HepG2 (cell line): ENCODE data around the gene MAPRE3. TPM values are rescaled to one million over a fixed set of nuclear protein-coding genes. Genes with fewer than 3 reads are reported as not detected.

Experiments
- ATAC-seq: fragments of 200-7000 bp; cut with Tn5 transposase; 3 replicates; pipeline ENCODE4 v1.9.1; 2020; ENCODE audit warnings: mild to moderate bottlenecking, moderate library complexity
- BruUV-seq: library from RNA; stranded (reverse); fragments of 400-500 nt; replicated peaks from 2 replicates; lab custom pipeline; 2021; lab: Mats Ljungman, UMichigan
- CTCF ChIA-PET: fragments of 300-600 bp; formaldehyde crosslinking; extraction: SDS; loops from one replicate; lab custom pipeline; 2021; ENCODE audit warnings: low total read pairs, inconsistent platforms, low intra/inter-chr PET ratio; lab: Yijun Ruan, JAX
- POLR2A ChIA-PET: fragments of 350-600 bp; sonication (Branson Sonifier 250); formaldehyde crosslinking; loops from one replicate; lab custom pipeline; 2020; ENCODE audit warnings: antibody characterized with exemption, inconsistent platforms; lab: Yijun Ruan, JAX
- DNase-seq: peaks from one replicate; pipeline ENCODE4 v3.0.0-alpha.2; 2015; ENCODE audit warnings: low spot score
- FAIRE-seq: peaks from 3 replicates; lab custom pipeline; 2011; peaks lifted over from hg19 to GRCh38; lab: Jason Lieb, UNC
- H2AFZ ChIP-seq: one replicate; pipeline ENCODE4 v1.6.1; 2011; ENCODE audit warnings: low read length, inconsistent platforms
- H3K27ac ChIP-seq: fragments of 300-600 bp; 3 replicates; pipeline ENCODE4 v1.8.0; 2011; ENCODE audit warnings: mixed run types, mild to moderate bottlenecking, mixed read lengths, low read length, inconsistent platforms; ENCODE audit not compliant: insufficient read depth; ENCODE audit errors: extremely low read length
- H3K27me3 ChIP-seq, 2 experiments: fragments of 200-600 bp in 1 of 2; 2 replicates in 1 of 2; 3 replicates in 1 of 2; pipeline versions ENCODE4 v1.6.0 to v1.8.0; 2011; ENCODE audit warnings: low read length in 2 of 2, mild to moderate bottlenecking in 2 of 2, moderate library complexity in 2 of 2, inconsistent platforms in 1 of 2; ENCODE audit not compliant: insufficient read depth in 2 of 2, control insufficient read depth in 1 of 2
- H3K36me3 ChIP-seq, 2 experiments: fragments of 200-600 bp in 1 of 2; replicated peaks in 1 of 2; 2 replicates in 1 of 2; 3 replicates in 1 of 2; pipeline versions ENCODE4 v1.5.1 to v1.8.0; 2011; ENCODE audit warnings: low read length in 2 of 2, inconsistent platforms in 1 of 2; ENCODE audit not compliant: insufficient read depth in 2 of 2, control insufficient read depth in 1 of 2
- H3K4me1 ChIP-seq: 2 replicates; pipeline ENCODE4 v1.5.1; 2012; ENCODE audit warnings: low read length, inconsistent platforms; ENCODE audit not compliant: insufficient read depth
- H3K4me2 ChIP-seq: 2 replicates; pipeline ENCODE4 v1.6.0; 2011; ENCODE audit warnings: low read depth, low read length, inconsistent platforms
- H3K4me3 ChIP-seq, 3 experiments: fragments of 200-600 bp in 1 of 3; sonication (generic), shearing (Covaris generic) in 1 of 3; replicated peaks in 1 of 3; 2 replicates each; pipeline ENCODE4 v1.5.1; 2011 to 2016; ENCODE audit warnings: low read length in 3 of 3, inconsistent platforms in 2 of 3, low read depth in 2 of 3, mild to moderate bottlenecking in 2 of 3, control low read depth in 1 of 3, mixed read lengths in 1 of 3; ENCODE audit not compliant: insufficient read depth in 1 of 3
- H3K79me2 ChIP-seq: one replicate; pipeline ENCODE4 v1.6.1; 2011; ENCODE audit warnings: low read length, inconsistent platforms; ENCODE audit not compliant: insufficient read depth
- H3K9ac ChIP-seq: 2 replicates; pipeline ENCODE4 v1.6.0; 2011; ENCODE audit warnings: mild to moderate bottlenecking, low read depth, low read length, inconsistent platforms; ENCODE audit not compliant: insufficient read depth
- H3K9me3 ChIP-seq: 2 replicates; pipeline ENCODE4 v1.5.1; 2012; ENCODE audit warnings: mild to moderate bottlenecking, low read length
- H4K20me1 ChIP-seq: 2 replicates; pipeline ENCODE4 v1.6.0; 2011; ENCODE audit warnings: inconsistent platforms, mild to moderate bottlenecking, low read length, moderate library complexity; ENCODE audit not compliant: insufficient read depth
- ASH2L ChIP-seq: fragments of 300-600, 200-600 bp; sonication (generic); IDR thresholded peaks from 2 replicates; pipeline ENCODE4 v1.7.0; 2017; ENCODE audit warnings: low read depth, mild to moderate bottlenecking, moderate library complexity, mixed read lengths, low read length; ENCODE audit not compliant: insufficient read length
- CEBPZ ChIP-seq: IDR thresholded peaks from 2 replicates; pipeline ENCODE4 v1.6.1; 2012; ENCODE audit warnings: low read length, improper control_type of control experiment
- KDM3A ChIP-seq: IDR thresholded peaks from 2 replicates; pipeline ENCODE4 v1.6.1; 2018; ENCODE audit warnings: low read depth, missing compliant biosample characterization
- RNF219 ChIP-seq: sonication (generic); formaldehyde crosslinking; IDR thresholded peaks from 2 replicates; pipeline ENCODE4 v1.5.0; 2020; ENCODE audit warnings: mild to moderate bottlenecking, missing genetic modification reagents
- SYNCRIP ChIP-seq: fragments of 200-400 bp; formaldehyde crosslinking; IDR thresholded peaks from 2 replicates; pipeline ENCODE4 v1.6.1; 2018; ENCODE audit warnings: mild to moderate bottlenecking, low read depth, low read length; ENCODE audit not compliant: insufficient read depth
- TSC22D2 ChIP-seq: sonication (generic); formaldehyde crosslinking; IDR thresholded peaks from 2 replicates; pipeline ENCODE4 v1.5.1; 2020; ENCODE audit warnings: missing genetic modification reagents, mild to moderate bottlenecking, borderline replicate concordance
- ZBTB40 ChIP-seq, 2 experiments: fragments of 450-650 bp in 1 of 2; sonication (generic) in 1 of 2; formaldehyde crosslinking in 1 of 2; IDR thresholded peaks; 2 replicates each; pipeline versions ENCODE4 v1.6.1 to v1.8.0; 2016 to 2022; ENCODE audit warnings: antibody characterized with exemption in 1 of 2, mild to moderate bottlenecking in 1 of 2, missing genetic modification reagents in 1 of 2
- WGBS: methylation state at CpG from one replicate; pipeline ENCODE4 v1.1.6; 2017; ENCODE audit warnings: low lambda C conversion rate; 5-methylcytosine and 5-hydroxymethylcytosine counted together
- in situ Hi-C: cut with HindIII; loops from 2 replicates; pipeline ENCODE4 v1.10.0; 2017; ENCODE audit warnings: low pct_unique_long_range_greater_than_20kb; ENCODE audit not compliant: extremely low pct_ligation_motif_present
- intact Hi-C: fragments of 100-400 bp; cut with micrococcal nuclease; formaldehyde crosslinking; loops from one replicate; pipeline ENCODE4 v1.10.0; 2022; ENCODE audit not compliant: unreplicated experiment
- polyA plus RNA-seq, 8 experiments: library from polyadenylated mRNA; depleted of rRNA in 3 of 8; stranded (reverse) in 7 of 8; unstranded in 1 of 8; fragments of >200 nt; fragmentation: Illumina TruSeq in 4 of 8; extraction: Trizol in 4 of 8; gene quantifications; 2 replicates each; pipeline versions ENCODE4 v1.2.1 to v1.2.3, GENCODE V29; 2011 to 2016; ENCODE audit warnings: low read depth in 4 of 8, missing spikeins in 1 of 8, mixed read lengths in 1 of 8; ENCODE audit not compliant: insufficient read depth in 1 of 8
- total RNA-seq, 5 experiments: library from RNA; depleted of rRNA; stranded (reverse); fragments of >200 nt; fragmentation: Illumina TruSeq; extraction: Trizol; gene quantifications; 2 replicates each; pipeline ENCODE4 v1.2.3, GENCODE V29; 2016; ENCODE audit warnings: low read depth in 1 of 5

The MAPRE3 gene
- total and polyA plus RNA-seq, 2 of the 13 experiments (the other 11 are each of a cell fraction or from before 2014, with no cell fraction given) = 0.31 to 0.91 TPM

- Histone ChIP-seq H3K9me3 (no peaks in the 10 kb centered on the region), H3K27ac (peak overlapping the region; percentile 72), H3K79me2 (peaks cover 49% of the 10 kb centered on the region), H3K36me3 (peaks cover 32 to 40% of the 10 kb centered on the region in 2 experiments), H3K4me3 (peak overlapping the region; percentile 82 to 97 (median 97)), H3K9ac (peak overlapping the region; percentile 97), H3K4me1 (peaks cover 59% of the 10 kb centered on the region), H3K27me3 (no peaks in the 10 kb centered on the region; a peak in 1 of 5 replicates), H3K4me2 (peak overlapping the region; percentile 93), H2AFZ (no peak overlapping the region), H4K20me1 (no peaks in the 10 kb centered on the region; the same call in 1 of the 2 replicates)
- ATAC-seq (peak; percentile 13), DNase-seq (no peak), FAIRE-seq (no peak)
- in situ Hi-C loops (no loop called here), intact Hi-C loops (loop anchor here (10.0 kb wide), 1 partner anchor 51 kb away; the partner anchor contains the start of gene KHK)
- under 1% methylated on average over 6 of the region's 11 CpGs for WGBS
- BruUV-seq = TSS peak; percentile 76
- ChIA-PET POLR2A (interaction anchor here (0.9 to 4.8 kb wide), 10 partner anchors 9 to 60 kb away, joined by 3 to 59 read pairs (median 4); partner anchors contain the start of genes AGBL5 and OST4), CTCF (no interaction called here)
- no peak for TF ChIP-seq TSC22D2 (CRISPR knock-in tag)
- no peak for TF ChIP-seq KDM3A (CRISPR knock-in tag)
- no peak for TF ChIP-seq SYNCRIP
- no peak for TF ChIP-seq RNF219 (CRISPR knock-in tag)
- TF ChIP-seq CEBPZ = no peak
- no peak for TF ChIP-seq ZBTB40 (IDR thresholded peaks at IDR 0.05)
- no peak for TF ChIP-seq ZBTB40 (CRISPR knock-in tag; IDR thresholded peaks at IDR 0.05)
- peak; percentile 11 for TF ChIP-seq ASH2L
Measured at GRCh38 chr2:27033253-27033852, 62.9 kb downstream of the MAPRE3 start.
